Measurements from ENCODE around the gene CHID1.

CHID1 gene

DNA sequence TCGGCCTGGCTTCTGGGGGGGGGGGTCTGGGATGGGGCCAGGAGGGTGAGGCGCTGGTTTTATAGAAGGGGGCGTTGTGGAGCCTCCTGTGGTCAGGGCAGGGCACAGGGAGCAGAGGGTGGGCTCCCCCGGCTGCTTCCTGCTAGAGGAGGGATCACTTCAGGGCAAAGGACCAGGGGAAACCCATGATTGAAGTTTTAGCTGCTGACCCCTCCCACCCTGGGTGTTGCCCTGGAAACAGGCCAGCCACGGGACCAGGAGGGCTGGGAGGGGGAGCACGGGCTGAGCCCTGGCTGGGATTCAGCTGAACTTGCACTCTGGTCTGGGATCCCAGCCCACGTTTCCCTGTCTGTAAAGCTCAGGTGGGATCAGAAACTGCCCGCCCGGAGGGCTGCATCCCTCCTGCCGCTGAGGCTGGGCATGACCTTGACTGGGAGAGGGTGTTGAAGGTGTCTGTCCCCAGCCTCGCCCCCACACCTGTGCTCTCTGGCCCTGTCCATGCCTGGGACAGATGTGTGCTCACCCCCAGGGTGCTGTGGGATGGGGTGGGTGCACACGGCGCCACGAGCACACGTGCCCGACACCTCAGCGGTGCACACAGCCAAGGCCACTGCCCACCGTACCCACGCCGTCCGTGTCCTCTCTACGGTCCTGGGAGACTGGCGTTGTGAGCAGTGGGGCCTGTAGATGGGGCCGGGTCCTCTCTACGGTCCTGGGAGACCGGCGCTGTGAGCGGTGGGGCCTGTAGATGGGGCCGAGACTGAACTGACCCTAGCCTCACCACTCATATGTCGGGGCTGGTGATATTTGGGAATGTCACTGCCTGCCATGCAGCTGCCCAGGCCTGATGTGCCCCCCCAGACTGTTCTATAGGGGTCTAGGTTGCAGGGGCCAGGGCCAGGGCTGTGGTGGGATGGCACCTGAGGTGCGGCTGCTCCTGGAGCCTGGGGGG is 65.6 kb downstream of the CHID1 start:
- no peak for DNase-seq

DNA sequence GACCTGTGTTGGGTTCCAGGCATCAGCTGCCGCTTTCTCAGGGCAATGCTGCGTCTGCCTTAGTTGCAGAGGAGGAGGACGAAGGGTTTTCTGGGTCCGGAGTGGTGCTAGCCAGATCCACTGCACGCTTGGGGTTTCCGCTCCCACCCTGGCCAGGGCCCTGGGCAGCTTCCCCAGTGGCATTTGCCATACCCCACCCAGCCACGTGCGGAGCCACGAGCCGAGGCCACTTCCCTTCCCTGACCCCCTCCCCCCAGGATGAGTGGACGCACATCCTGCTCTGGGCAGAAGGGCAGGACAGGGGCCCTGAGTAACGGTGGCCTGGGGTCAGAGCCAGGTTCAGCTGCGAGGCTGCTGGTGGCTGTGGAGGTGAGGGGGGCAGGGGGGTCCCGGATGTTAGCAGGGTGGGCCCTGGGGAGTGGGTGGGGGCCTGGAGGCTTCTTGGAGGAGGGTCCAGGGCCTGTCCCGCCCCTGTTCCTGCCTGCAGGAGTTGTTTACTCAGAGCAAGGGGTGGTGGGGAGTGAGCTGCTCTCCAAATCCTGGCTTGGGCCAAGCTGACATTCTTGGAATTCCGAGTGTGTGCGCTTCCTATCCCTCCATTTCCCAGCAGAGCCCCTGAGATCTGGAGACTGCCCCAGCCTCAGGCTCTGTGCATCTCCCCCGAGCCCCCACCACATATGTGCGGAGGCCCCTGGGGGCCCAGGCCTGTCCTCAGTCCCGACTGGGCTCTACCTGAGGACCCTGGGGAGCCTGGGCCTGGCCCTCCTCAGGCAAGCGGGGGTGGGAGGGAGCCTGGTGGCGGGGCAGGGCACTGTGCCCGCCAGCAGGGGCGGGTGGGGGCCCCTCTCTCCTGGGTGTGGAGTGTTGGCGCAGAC is 66.6 kb downstream of the CHID1 start:
- no peak for DNase-seq

DNA sequence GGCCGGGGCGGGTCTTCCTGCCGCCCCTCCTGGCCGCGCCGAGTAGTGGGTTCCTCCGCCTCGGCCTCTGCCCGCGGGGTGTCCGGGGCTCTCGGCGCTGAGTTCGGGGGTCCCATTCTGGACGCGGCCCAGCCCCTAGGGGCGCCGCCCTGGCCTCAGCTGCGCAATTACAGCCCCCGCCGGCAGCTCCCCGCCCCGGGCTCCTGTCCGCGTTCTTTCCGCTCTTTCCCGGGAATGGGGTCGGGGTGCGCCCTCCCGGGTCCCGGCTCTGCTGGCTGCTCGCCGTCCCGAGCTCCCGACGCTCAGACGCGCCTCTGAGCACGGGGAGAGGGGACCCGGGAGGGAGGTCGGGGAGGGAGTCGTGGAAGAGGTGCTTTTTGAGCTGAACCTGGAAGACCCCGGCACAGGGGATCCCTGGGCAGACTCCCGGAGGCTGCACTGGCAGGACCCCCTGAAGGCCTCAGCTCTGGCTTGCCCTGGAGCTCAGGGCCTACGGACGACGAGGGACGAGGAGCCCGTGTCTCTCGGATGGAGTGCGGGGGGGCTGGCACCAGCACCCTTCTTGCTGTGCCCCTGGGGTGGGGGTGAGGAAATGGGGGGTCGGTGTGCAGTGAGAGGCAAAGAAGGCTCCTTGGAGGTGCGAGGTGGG is 67.4 kb downstream of the CHID1 start:
- DNase-seq, result no peak

DNA sequence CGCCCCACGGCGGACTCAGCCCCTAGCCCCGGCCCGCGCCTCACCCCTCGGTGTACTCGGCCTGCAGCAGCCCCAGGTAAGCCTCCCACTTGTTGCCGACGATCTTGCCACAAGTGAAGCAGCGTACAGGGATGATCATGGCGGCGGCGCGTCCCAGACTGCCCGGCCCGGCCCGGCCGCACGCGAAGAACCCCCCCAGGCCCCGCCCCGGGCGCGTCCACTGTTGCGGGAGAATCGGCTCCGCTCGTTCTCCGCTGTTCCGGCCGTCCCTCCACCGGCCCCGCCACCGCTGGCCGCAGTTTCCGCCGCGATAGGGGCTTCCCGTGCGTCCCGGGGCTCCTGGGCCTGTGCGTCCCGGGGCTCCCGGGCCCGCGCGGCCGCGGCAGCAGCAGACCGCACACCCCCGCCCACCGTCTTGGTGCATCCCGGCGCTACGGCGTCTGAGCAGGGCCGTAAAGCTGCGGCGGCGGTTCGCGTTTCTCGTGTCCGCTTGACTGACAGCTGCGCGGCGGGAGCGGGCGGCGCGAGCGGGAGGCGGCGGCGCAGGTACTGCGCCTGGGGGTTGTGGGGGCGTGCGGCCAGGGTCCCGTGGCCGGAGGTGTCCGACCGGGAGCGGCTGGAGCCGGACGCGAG is 68.1 kb downstream of the CHID1 start, which contains the start of the genes POLR2L and TSPAN4:
TSS of gene POLR2L (minus strand) at position 160 of the 633 bp plus-strand sequence. CDS start at position 139, 21 bp downstream.
TSS of gene TSPAN4 (plus strand) at position 483 of the 633 bp plus-strand sequence. CDS start 7,453 bp downstream, outside the sequence.
- DNase-seq, result peak; percentile 86

DNA sequence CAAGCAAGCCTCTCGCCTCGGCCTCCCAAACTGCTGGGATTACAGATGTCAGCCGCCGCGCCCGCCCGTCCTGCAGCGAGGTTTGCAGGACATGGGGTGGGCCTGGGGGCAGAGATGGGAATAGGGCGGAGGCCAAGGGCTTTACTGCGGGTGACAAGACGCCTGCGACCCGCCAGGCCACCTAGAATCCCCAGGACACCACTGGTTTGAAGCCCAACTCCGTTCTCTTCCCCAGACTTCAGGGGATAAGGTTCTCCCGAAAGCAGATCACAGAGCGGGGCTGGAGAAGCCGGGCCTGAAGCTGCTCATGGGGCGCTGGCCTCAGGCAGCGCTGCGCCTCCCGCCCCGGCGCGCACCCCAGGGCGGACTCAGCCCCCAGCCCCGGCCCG is 68.6 kb downstream of the CHID1 start:
- DNase-seq, result no peak

DNA sequence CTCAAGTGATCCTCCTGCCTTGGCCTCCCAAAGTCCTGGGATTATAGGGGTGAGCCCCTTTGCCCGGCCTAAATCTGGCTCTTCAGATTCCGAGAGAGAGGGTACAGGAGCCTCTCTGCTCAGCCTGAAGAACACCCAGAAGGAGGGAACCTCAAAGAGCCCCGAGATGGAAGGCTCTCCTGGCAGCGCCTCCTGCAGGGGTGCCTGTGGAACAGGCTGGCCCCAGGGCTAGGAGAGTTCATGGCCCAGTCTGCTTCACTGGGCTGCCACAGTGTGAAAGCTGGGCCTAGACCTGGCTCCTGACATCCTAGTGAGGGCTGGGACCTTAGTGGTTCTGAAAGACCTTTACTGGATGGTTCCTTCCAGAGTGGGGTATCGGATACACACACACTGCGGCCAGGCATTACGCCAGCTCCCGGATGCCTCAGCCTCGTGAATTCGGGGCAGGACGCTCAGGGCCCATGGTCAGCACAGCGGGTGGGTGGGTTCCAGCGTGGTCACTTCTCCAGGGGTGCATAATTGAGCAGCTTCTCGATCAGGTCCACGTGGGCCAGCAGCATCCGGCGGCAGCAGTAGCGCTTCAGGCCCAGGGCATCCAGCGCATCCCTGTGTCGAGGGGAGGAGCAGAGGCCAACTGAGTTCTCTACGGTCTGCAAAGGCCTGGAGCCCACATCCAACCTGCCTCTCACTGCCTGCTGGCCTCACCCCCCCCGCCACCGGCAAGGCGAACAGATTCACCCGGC is 70.6 kb downstream of the CHID1 start:
- no peak for DNase-seq

DNA sequence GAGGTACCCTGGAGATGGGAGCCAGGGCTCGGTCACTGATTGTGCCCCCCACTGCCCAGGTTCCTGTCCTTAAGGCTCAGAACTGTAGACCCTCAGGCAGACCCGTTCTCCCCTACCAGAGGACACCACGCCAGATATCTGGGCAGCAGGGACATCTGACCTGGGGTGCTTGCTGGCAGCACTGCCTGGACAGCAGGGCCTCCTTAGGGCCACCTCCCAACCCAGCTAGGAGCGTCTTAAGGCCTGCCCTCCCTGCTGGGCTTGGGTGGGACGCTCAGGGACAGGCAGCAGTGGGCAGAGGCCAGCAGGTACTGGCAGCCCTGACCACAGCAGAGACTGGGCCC is 71.4 kb downstream of the CHID1 start:
- DNase-seq, result no peak

DNA sequence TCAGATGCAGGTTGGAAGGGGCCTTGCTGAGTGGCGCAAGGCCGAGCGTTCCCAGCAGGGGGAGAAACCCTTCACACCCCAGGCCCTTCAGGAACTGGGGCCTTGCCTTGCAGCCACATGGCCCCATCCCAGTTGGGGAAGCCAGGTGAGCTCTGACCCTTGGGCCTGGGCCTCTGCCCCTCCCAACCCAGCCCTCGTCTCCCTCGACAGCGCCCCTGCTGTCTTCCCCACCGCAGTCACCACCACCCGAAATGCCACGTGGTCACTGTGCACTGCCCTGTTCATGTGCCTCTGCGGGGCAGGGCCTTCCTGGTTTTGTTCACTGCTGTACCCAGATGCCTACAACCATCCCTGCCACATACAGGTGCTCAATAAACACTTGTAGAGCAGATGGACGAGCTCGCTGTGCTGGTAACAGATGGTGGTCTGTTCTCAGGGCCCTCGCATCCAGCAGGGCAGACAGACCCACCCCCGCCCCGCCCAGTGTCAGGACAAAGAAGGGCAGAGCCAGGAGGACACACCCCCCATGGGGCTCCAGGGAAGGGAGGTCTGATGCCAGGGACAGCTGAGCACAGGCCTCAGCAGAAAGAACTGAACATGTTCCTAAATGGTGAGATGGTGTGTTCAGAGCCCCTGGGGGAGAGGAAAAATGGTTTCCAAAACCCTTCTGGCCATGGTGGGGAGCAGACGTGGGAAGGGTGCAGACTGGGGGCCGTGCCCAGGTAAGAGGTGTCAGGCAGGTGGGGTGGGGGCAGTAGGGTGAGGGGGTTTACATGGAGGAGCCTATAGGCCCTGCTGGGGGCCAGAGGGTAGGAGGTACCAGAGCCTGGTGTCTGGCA is 72.0 kb downstream of the CHID1 start:
- no peak for DNase-seq

DNA sequence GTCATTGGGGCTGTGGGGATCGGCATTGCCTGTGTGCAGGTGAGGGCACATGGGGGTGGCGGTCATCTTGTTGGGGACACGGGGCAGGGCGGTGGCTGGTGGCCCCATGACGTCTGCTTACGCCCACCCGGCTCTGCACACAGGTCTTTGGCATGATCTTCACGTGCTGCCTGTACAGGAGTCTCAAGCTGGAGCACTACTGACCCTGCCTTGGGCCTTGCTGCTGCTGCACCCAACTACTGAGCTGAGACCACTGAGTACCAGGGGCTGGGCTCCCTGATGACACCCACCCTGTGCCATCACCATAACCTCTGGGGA is 72.7 kb downstream of the CHID1 start:
- no peak for DNase-seq

DNA sequence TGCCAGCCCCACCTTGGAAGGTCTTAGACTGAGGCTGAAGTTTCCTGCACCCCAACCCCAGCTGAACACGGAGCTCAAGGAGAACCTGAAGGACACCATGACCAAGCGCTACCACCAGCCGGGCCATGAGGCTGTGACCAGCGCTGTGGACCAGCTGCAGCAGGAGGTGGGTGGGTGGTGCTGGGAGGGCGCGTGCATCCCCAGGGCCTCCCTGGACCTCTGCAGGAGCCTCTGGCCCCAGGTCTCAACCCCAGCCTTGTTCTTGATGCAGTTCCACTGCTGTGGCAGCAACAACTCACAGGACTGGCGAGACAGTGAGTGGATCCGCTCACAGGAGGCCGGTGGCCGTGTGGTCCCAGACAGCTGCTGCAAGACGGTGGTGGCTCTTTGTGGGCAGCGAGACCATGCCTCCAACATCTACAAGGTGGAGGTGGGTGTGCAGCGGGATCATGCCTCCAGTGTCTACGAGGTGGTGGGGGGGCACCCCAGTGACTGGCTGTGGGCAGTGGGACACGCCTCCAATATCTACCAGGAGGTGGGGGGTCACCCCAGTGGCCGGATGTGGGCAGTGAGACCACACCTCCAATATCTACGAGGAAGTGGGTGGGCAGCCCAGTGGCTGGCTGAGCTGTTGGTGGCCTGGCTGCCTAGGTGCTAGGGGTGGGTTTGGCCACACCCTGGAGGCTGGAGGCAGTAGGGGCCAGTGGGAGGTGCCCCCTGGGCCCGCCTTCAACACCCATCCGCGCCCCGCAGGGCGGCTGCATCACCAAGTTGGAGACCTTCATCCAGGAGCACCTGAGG is 73.2 kb downstream of the CHID1 start:
- DNase-seq, result no peak

DNA sequence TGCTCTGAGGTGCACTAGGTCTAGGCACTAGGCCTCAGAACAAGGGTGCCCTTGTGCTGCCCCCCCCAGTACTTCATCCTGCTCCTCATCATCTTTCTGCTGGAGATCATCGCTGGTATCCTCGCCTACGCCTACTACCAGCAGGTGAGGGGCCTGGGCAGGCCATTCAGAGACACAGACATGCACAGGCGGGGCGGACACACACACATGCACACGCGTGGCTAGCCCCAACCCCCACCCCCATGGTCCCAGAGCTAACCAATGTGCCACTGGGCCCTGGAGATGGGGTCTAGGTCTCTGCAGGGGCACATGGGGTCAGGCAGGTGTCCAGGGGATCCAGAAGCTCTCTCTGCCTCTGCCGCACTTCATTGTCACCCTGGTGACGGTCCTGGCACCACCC is 73.9 kb downstream of the CHID1 start:
- DNase-seq, result no peak

DNA sequence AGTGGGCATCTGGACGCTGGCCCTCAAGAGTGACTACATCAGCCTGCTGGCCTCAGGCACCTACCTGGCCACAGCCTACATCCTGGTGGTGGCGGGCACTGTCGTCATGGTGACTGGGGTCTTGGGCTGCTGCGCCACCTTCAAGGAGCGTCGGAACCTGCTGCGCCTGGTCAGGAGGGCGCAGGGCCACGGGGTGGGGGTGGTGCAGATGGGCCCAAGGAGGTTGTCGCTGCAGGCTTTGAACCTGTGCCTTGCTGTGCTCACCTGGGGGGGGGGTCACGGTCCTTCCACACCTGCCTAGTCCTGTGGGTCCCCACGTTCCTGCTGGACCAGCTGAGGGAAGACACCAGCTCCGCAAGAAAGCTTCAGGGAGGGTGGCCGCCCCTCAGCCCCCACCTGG is 74.3 kb downstream of the CHID1 start:
- DNase-seq, result no peak

DNA sequence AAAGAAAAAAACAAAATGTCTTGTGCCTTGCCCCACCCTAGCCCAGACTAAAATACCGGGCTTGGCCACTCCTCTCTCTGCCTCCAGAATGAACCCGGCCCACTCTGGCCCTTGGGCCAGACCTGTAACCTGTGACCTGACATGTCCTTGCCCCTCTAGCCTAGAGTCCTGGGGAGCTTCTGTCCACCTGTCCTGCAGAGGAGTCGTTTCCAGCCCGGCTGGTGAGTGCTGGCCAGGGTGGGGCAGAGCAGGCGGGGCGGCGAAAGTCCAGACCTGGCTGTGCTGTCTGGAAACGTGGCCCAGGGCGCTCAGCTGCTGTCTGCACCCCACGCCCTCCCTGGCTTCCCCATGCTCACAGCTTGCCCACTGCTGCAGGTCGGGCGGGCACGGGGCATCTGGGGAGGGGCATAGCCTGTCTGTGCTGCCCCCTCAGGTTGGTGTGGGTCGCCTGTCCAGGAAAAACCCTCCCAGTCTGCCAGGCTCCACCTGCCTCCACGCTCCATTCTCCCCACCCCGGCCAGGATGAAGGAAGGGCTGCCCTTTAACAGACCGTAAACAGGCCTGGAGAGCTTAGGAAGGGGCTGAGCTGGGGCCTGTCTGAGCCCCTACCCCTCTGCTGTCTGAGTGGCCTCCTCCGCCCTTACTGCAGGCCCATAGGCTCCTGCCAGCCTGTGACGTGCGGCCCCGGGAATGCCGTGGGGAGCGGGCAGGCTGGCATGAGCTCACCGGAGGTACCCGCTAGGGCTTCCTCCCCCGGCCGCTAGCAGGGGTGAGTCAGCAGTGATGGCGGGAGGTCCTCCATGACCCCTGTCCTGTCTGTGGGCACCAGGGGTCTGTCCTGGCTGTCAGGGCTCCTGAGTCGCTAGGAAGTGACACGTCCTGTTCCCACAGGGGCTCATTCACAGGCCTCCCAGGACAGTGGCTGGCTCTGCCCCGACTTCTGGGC is 76.0 kb downstream of the CHID1 start:
- DNase-seq, result no peak

DNA sequence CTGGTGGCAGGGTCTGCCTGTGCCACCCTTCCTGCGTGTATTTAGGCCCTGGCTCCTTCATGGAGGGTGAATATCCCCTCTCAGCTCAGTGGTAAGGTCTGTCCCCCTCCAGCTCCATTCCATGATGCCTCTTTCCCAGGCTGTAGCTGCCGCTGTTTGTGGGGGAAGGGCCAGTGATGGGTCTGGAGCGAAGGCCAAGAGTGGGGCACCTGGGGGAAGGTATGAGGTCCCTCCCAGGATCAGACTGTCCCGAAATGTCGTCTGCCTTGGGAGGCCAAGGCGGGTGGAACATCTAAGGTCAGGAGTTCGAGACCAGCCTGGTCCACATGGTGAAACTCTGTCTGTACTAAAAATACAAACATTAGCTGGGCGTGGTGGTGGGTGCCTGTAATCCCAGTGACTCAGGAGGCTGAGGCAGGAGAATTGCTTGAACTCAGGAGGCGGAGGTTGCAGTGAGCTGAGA is 76.7 kb downstream of the CHID1 start:
- DNase-seq, result no peak

DNA sequence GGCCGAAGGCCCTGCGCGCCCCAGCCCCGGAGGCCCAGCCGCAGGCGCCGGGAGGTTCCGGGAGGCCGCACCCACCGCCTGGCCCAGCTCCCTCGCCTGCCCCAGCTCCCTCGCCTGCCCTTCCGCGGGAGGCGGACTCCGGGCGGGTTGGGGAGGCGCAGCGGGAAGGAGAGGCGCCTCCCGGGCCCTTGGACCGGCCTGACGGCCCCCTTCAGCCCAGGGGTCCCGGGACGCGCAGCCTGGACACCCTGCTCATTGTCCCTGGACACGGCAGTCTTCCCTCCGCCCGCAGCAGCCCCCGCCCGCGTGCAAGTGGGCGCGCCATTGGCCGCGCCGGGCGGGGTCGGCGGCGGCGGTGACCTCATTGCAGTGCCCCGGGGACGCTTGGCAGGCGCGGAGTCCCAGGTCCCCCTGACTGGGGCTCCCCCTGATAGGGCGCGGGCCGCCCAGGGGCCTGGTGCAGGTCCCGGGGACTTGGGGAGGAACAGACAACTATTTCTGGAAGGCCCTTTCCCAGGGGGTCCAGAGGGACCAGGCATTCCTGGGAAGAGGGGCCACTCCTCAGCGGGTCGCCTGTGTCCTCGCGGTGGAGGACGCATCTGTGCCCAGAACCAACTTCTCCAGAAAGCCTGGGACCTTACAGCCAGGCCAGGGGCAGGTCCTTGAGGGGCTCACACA is 77.4 kb downstream of the CHID1 start:
- DNase-seq, result no peak

DNA sequence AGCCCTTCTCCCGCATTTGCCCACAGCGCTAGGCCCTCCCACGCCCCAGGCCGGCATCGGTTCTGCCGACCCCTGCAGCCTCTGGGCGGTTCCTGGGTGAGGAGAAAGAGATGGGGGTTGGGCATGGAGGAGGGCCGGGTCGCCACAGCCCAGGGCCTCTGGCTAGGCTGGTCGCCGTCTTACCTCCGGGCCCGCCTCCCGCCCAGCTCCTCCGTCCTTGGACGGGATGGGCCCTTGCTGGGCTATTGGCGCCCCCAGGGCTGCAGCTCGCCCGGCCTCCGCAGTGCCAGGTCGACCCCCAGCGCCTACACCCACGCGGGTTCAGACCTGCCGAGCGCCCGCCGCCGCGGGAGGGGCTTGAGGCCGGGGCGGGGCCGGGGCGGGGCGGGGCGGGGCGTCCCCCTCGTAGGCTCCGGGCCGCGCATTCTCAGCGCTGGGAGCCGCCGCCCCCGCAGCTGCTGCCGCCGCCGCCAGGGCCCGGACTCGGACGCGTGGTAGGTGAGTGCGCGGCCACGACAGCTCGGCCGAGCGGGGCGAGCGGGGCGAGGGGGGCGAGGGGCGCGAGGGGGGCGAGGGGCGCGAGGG is 78.0 kb downstream of the CHID1 start, which contains the start of gene CD151:
TSS of gene CD151 (plus strand) at position 424 of the 585 bp plus-strand sequence. CDS start 3,118 bp downstream, outside the sequence.
- no peak for DNase-seq

DNA sequence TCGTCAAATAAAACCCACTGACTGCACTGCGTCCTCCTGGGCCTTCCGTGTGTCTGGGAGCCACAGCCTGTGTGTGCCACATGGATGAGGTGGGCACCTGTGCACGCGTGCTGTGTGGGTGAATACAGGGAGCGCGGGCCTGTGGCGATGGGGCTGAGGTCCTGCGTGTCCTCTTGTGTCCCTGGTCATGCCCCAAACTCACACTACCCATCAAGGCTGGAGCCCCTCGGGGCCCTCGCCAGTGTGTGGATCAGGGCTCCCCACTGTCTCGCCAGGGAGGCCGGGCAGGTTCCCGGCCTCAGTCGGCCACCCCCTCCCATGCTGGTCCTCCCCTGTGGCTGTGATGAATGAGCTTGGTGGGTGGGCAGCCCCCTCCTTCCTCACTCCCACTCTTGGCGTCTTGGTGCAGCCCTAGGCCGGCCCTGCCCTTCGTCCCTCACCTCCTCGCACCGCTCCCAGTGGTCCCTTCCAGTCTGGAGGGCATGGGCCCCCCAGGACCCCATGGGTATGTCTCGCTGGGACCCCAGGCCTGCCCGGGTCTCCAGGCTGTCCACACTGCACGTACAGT is 78.6 kb downstream of the CHID1 start:
- DNase-seq, result no peak

Data from activated CD4-positive, alpha-beta T cell treated with anti-CD3 and anti-CD28 coated beads, Interleukin-2, amount 50 U/mL, for 1 hour (primary cell).